Mesangial cell (primary cell): ENCODE measurements around the gene NLRP3. TPM values are rescaled to one million over a fixed set of nuclear protein-coding genes. Genes with fewer than 3 reads are reported as not detected.

Experiments
- total RNA-seq: library from RNA; depleted of rRNA; stranded (reverse); fragments of >200 nt; gene quantifications from 2 replicates; pipeline ENCODE4 v1.2.3, GENCODE V29; 2015

The NLRP3 gene
- total RNA-seq: 0.25 and 0.81 TPM in 2 replicates

DNA sequence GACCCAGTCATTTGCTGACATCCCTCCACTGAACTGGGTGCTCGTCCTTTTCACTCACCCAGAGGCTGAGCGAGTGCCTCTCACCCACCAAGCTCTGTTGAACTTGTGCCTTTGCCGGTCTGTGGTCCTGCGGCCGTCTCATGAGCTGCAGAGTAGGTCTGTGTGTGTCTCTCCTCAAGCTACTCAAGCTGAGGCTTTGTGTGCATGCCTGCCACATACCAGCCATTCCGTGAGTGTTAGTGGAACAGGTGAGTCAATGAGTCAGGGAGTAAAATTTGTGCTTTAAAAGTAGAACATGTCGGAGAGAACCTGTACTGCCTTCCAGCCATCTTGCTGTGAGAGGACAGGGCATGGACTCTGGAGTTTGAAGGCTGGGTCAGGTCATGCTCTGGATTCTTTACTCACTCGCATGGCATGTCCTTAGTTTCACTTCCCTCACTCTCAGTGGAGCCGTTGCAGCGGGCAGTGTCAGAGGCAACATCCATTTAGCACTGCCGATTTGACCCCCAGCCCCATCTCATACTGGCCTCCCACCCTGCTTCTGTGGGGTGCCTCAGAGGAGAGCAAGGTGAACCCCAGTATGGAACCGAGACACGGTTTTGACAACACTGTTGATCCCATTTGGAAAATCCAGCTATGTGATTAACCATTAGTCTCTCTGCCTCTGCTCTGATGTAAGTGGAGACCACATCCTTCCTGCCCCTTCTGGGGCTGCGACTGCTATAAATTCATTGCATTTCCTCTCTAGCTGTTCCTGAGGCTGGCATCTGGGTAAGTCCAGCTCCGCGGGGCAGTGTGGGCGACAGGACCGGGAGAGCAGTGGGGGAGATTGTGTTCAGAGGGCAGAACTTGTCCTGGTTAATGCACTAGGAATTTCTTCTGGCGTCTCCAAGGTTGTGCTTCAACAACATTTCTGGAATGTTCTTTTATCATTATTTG lies at the start of gene NLRP3:
TSS of gene NLRP3 (plus strand) at position 751 of the 939 bp plus-strand sequence. CDS start 2,628 bp downstream, outside the sequence.

Other genes starting within 250 kb of the NLRP3 start
- 7.8 and 10.5 TPM in 2 replicates for gene ZNF124, start 244.2 kb upstream of the NLRP3 start, total RNA-seq
- not detected in 2 replicates for gene VN1R5, start 160.1 kb upstream of the NLRP3 start, total RNA-seq
- gene ZNF496, start 84.3 kb upstream of the NLRP3 start, total RNA-seq: 40.4 and 51.1 TPM in 2 replicates
- not detected in 2 replicates for gene OR2B11, start 41.9 kb downstream of the NLRP3 start, total RNA-seq
- gene OR2C3, start 120.3 kb downstream of the NLRP3 start, total RNA-seq: under 0.01 TPM in 1 of 2 replicates, not detected in the other
- not detected in 2 replicates for gene GCSAML, start 133.0 kb downstream of the NLRP3 start, total RNA-seq
- gene OR2G2, start 172.2 kb downstream of the NLRP3 start, total RNA-seq: not detected in 2 replicates
- not detected in 2 replicates for gene OR2G3, start 189.4 kb downstream of the NLRP3 start, total RNA-seq